ENCODE data around the gene NKD2. TPM values are rescaled to one million over a fixed set of nuclear protein-coding genes. Genes with fewer than 3 reads are reported as not detected.

Gene NKD2
- total RNA-seq, 3 donors from 2014 or later (not counting 1 experiment from before 2014, with no cell fraction given): not detected

DNA sequence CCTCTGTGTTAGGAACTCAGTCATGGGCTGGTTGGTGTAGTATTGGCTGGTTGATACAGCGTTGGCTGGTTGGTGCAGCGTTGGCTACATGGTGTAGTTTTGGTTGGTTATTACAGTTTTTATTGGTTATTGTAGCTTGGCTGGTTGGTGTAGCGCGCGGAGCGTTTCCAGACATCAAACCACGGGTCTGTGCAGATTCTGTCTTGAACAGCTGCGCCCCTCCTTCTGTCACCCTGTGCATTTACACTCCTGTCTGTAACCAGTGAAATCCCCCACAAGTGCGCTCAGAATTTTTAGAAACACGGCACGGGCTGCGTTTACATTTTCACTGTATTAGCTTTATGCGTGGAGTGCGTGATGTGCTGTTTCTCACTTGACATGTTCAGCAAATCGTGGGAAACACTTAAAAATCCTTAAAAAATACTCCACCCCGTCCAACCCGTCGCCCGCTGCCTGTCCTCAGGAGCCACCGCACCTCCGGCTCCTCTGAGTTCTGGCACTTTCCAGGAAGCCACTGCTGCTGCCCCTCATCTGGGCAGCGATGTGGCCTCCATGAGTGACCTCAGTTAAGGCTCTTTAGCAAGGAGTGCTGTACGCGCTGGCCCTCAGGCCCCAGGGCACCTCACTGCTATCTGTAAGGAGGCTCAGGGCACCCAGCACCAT is 20.8 kb downstream of the NKD2 start:
- WGBS (ENCODE audit: insufficient coverage): 82% methylated on average over 24 of the region's 24 CpGs
- Histone ChIP-seq H3K36me3 (ENCODE audit: control insufficient read depth, insufficient read depth, low read length) (no peaks in the 10 kb centered on the region), H3K9me3 (ENCODE audit: control insufficient read depth, insufficient read depth, low read length) (no peaks in the 10 kb centered on the region), H3K27ac (ENCODE audit: low read length) (no peak overlapping the region), H3K4me3 (ENCODE audit: low read length) (no peak overlapping the region), H3K4me1 (ENCODE audit: control insufficient read depth, insufficient read depth, low read length) (no peaks in the 10 kb centered on the region), H3K27me3 (ENCODE audit: control insufficient read depth, insufficient read depth, low read length) (peaks cover 2% of the 10 kb centered on the region)
- H3K36me3 Mint-ChIP-seq: no peaks in the 10 kb centered on the region
- no peaks in the 10 kb centered on the region for H3K4me1 Mint-ChIP-seq
- intact Hi-C loops (cut with micrococcal nuclease): no loop called here
- no peak for ATAC-seq
- H3K9me3 Mint-ChIP-seq: no peaks in the 10 kb centered on the region
- no peaks in the 10 kb centered on the region for H3K27me3 Mint-ChIP-seq (ENCODE audit: low read depth in 2 of 2)
- TF ChIP-seq, protein P1, sequence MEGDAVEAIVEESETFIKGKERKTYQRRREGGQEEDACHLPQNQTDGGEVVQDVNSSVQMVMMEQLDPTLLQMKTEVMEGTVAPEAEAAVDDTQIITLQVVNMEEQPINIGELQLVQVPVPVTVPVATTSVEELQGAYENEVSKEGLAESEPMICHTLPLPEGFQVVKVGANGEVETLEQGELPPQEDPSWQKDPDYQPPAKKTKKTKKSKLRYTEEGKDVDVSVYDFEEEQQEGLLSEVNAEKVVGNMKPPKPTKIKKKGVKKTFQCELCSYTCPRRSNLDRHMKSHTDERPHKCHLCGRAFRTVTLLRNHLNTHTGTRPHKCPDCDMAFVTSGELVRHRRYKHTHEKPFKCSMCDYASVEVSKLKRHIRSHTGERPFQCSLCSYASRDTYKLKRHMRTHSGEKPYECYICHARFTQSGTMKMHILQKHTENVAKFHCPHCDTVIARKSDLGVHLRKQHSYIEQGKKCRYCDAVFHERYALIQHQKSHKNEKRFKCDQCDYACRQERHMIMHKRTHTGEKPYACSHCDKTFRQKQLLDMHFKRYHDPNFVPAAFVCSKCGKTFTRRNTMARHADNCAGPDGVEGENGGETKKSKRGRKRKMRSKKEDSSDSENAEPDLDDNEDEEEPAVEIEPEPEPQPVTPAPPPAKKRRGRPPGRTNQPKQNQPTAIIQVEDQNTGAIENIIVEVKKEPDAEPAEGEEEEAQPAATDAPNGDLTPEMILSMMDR (IDR thresholded peaks at IDR 0.05): no peak
- H3K4me3 Mint-ChIP-seq: no peak overlapping the region
- DNase-seq: no peak
- no peak overlapping the region for H3K27ac Mint-ChIP-seq

DNA sequence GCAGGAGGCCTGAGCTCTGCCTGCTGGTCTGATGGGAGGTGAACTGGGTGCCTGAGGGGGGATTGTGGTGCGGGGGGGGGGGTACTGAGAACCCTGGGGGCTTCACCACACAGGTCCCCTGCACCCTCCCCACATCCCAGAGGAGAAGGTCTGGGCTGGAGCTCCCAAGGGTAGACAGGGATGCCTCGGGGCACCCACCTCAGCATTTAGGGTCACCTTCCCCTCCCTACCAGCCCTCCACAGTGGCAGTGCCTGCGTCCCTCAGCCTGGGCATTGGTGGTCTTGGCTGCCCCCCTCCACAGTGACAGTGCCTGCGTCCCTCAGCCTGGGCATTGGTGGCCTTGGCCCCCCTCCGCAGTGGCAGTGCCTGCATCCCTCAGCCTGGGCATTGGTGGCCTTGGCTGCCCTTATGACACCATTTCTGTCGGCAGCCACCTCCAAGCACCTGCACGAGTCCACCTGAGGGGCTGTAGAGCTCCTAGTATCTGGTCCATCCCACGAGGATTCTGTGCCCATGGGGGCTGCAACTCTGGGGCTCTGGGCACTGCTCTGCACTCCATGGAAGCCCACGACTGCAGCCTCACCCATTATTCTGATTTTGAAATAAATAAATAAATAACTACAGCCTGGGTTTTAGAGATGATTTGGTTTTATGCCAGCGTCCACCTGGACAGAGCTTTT is 21.5 kb downstream of the NKD2 start:
- H3K36me3 Mint-ChIP-seq: no peaks in the 10 kb centered on the region
- WGBS (ENCODE audit: insufficient coverage): 73% methylated on average over 8 of the region's 10 CpGs
- no peak overlapping the region for H3K4me3 Mint-ChIP-seq
- TF ChIP-seq, protein P1 (IDR thresholded peaks at IDR 0.05): no peak
- H3K4me3 ChIP-seq (ENCODE audit: low read length): no peak overlapping the region
- no peak overlapping the region for H3K27ac Mint-ChIP-seq
- no peaks in the 10 kb centered on the region for H3K9me3 Mint-ChIP-seq
- no peaks in the 10 kb centered on the region for H3K36me3 ChIP-seq (ENCODE audit: control insufficient read depth, insufficient read depth, low read length)
- H3K27ac ChIP-seq (ENCODE audit: low read length): no peak overlapping the region
- no peak for DNase-seq
- peaks cover 2% of the 10 kb centered on the region for H3K27me3 ChIP-seq (ENCODE audit: control insufficient read depth, insufficient read depth, low read length)
- no peaks in the 10 kb centered on the region for H3K4me1 ChIP-seq (ENCODE audit: control insufficient read depth, insufficient read depth, low read length)
- no peaks in the 10 kb centered on the region for H3K9me3 ChIP-seq (ENCODE audit: control insufficient read depth, insufficient read depth, low read length)
- H3K4me1 Mint-ChIP-seq: peaks cover 0 to 6% of the 10 kb centered on the region in 2 donors
- ATAC-seq: no peak
- intact Hi-C loops (cut with micrococcal nuclease): no loop called here
- no peaks in the 10 kb centered on the region for H3K27me3 Mint-ChIP-seq (ENCODE audit: low read depth in 2 of 2)

DNA sequence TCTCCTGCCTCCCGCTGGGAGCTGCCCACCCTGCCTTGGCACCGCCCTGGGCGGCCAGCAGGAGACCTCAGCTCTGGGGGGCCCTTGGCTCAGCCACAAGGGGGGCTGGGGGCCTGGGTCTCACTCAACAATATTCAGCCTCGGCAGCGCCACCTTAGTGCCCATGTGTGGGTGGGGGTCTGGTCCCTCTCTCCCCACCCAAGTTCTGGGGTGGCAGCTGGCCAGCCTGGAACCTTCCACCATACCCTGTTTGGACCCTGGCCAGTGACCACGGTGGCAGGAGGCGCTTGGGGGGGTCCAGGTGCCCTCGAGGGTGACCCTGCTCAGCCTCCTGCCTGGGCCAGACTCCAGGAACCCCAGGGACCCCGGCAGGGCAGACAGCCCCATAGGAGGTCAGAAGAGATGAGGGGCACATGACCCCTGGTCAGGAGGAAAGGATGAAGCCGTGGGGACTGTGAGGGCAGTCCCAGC is 22.2 kb downstream of the NKD2 start:
- Mint-ChIP-seq H3K4me3 (no peak overlapping the region), H3K36me3 (no peaks in the 10 kb centered on the region), H3K27me3 (ENCODE audit: low read depth in 2 of 2) (no peaks in the 10 kb centered on the region), H3K9me3 (no peaks in the 10 kb centered on the region), H3K27ac (no peak overlapping the region), H3K4me1 (peaks cover 0 to 8% of the 10 kb centered on the region in 2 donors)
- Histone ChIP-seq H3K27ac (ENCODE audit: low read length) (no peak overlapping the region), H3K4me1 (ENCODE audit: control insufficient read depth, insufficient read depth, low read length) (no peaks in the 10 kb centered on the region), H3K36me3 (ENCODE audit: control insufficient read depth, insufficient read depth, low read length) (no peaks in the 10 kb centered on the region), H3K9me3 (ENCODE audit: control insufficient read depth, insufficient read depth, low read length) (no peaks in the 10 kb centered on the region), H3K4me3 (ENCODE audit: low read length) (no peak overlapping the region), H3K27me3 (ENCODE audit: control insufficient read depth, insufficient read depth, low read length) (peaks cover 2% of the 10 kb centered on the region)
- intact Hi-C loops (cut with micrococcal nuclease): no loop called here
- no peak for DNase-seq
- 71% methylated on average over 8 of the region's 10 CpGs for WGBS (ENCODE audit: insufficient coverage)
- no peak for ATAC-seq
- TF ChIP-seq, protein P1 (IDR thresholded peaks at IDR 0.05): no peak
